Measurements from ENCODE around the gene PGAP3. TPM values are rescaled to one million over a fixed set of nuclear protein-coding genes. Genes with fewer than 3 reads are reported as not detected.
A peak's percentile ranks its signal among the peaks of the same experiment; 100 is the strongest.

PGAP3 gene
- total RNA-seq, 3 donors from 2014 or later, result 11.7 to 23.7 (median 21.6) TPM

DNA sequence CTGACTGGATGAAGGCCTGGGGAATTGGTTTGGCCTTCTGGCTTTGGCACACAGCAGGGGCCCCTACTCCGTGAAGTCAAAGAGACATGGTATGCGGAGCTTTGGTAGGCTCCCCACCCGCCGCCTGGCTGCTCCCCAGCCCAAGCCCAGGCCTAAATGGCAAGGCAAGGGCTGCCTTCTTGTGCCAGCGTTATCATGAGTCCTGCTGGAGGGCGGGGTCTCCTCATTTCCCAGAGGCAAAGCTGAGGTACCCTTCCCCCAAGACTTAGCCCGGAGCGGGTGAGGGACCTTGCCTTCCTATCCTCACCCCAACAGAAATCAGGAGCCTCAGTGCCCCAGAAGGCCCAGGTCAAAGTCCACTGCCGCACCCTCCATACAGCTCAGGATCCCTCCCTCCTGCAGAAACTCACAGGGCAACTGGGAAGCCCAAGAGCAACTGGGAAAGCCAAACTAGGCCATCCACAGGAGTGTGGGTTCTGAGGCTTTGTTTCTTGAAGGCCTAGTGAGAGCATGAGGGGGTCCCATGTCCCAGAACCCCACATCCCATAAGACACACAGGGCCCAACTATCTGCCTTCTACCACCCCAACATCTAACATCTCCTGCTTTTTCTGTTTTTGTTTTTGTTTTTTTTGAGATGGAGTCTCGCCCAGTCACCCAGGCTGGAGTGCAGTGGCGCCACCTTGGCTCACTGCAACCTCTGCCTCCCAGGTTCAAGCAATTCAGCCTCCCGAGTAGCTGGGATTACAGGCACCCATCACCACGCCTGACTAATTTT is 9.3 kb downstream of the PGAP3 start:
- no peak for DNase-seq (ENCODE audit: low spot score in 2 of 2)
- intact Hi-C loops (cut with DNase I; ENCODE audit: low total_unique reads), result no loop called here
- peak overlapping the region in 1 of 2 donors; percentile 91 for H3K27ac ChIP-seq

DNA sequence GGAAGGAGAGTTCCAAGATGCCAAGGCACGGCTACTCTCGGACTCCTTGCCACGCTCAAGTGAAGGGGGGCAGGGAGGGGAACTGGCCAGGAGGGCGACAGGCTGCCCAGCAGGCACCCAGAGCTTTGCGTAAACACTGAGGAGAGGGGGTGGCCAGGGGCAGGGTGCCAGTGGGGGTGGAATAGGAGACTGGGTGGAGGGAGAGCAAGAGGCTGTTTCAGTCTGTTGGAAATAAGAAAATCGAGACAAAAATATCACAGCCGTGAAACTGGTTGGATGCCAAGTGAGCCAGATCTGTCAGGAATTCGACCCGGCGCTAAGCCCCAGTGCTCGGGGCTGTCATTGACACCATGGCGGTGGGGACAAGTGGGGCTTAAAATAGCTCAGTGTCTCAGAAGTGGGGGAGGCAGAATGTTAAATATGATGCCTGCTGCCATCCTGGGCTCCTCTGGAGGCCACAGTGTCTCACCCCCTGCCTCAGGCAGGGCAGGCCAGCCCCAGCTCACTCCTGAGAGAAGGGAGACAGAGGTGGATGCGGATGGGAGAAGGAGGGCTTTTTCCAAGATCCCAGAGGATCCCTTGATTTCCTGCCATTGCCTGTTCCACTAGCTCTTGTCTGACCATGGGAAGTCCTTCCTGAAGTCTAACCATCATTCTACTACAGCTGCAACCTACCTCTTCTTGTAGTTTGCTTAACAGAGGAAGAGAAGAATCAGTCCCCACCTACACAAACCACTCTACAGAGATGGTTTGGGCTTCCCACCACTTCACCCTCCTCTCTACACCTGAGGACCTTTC is 10.1 kb downstream of the PGAP3 start:
- Histone ChIP-seq H3K4me1 (peaks cover 10 to 16% of the 10 kb centered on the region in 2 donors), H3K27ac (peak overlapping the region; percentile 87 to 91), H3K4me3 (no peak overlapping the region), H3K9me3 (no peaks in the 10 kb centered on the region), H3K27me3 (no peaks in the 10 kb centered on the region), H3K36me3 (no peaks in the 10 kb centered on the region)
- DNase-seq (ENCODE audit: low spot score in 2 of 2), result no peak
- TF ChIP-seq, protein P1, sequence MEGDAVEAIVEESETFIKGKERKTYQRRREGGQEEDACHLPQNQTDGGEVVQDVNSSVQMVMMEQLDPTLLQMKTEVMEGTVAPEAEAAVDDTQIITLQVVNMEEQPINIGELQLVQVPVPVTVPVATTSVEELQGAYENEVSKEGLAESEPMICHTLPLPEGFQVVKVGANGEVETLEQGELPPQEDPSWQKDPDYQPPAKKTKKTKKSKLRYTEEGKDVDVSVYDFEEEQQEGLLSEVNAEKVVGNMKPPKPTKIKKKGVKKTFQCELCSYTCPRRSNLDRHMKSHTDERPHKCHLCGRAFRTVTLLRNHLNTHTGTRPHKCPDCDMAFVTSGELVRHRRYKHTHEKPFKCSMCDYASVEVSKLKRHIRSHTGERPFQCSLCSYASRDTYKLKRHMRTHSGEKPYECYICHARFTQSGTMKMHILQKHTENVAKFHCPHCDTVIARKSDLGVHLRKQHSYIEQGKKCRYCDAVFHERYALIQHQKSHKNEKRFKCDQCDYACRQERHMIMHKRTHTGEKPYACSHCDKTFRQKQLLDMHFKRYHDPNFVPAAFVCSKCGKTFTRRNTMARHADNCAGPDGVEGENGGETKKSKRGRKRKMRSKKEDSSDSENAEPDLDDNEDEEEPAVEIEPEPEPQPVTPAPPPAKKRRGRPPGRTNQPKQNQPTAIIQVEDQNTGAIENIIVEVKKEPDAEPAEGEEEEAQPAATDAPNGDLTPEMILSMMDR (IDR thresholded peaks at IDR 0.05), result no peak
- TF ChIP-seq POLR2AphosphoS5 (IDR thresholded peaks at IDR 0.05) (no peak), POLR2A (IDR thresholded peaks at IDR 0.05) (no peak)
- intact Hi-C loops (cut with DNase I; ENCODE audit: low total_unique reads), result no loop called here

More for the DNA sequence above, 9.3 kb downstream of the PGAP3 start:
- H3K9me3 ChIP-seq, result no peaks in the 10 kb centered on the region
- peaks cover 10 to 16% of the 10 kb centered on the region in 2 donors for H3K4me1 ChIP-seq
- no peak overlapping the region for H3K4me3 ChIP-seq
- H3K36me3 ChIP-seq, result no peaks in the 10 kb centered on the region
- H3K27me3 ChIP-seq, result no peaks in the 10 kb centered on the region
- no peak for TF ChIP-seq POLR2AphosphoS5 (IDR thresholded peaks at IDR 0.05)
- TF ChIP-seq POLR2A (IDR thresholded peaks at IDR 0.05), result no peak
- TF ChIP-seq, protein P1 (IDR thresholded peaks at IDR 0.05), result no peak

DNA sequence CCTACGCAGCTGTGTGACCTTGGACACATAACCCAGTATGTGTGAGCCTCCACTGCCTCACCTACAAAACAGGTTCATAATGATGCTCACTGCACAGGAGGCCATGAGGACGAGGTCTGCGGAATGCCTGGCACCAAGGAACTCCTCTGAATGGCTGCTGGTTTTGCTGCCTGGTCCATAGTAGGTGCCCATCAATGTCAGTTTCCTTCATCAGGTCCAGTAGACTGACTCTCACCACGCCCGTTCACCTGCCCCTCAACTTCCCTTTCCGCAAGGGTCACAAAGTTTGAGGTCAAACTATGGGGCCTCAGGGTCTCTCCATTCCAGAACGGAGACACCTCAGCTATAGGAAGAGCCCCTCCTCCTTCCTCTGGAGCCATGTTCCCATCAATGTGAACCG is 10.8 kb downstream of the PGAP3 start:
- intact Hi-C loops (cut with DNase I; ENCODE audit: low total_unique reads), result no loop called here
- H3K27me3 ChIP-seq, result no peaks in the 10 kb centered on the region
- peak overlapping the region; percentile 87 to 91 for H3K27ac ChIP-seq
- H3K36me3 ChIP-seq, result no peaks in the 10 kb centered on the region
- no peak overlapping the region for H3K4me3 ChIP-seq
- DNase-seq (ENCODE audit: low spot score in 2 of 2), result no peak
- H3K4me1 ChIP-seq, result peaks cover 10 to 16% of the 10 kb centered on the region in 2 donors
- H3K9me3 ChIP-seq, result no peaks in the 10 kb centered on the region
- TF ChIP-seq, protein P1 (IDR thresholded peaks at IDR 0.05), result no peak
- no peak for TF ChIP-seq POLR2A (IDR thresholded peaks at IDR 0.05)
- TF ChIP-seq POLR2AphosphoS5 (IDR thresholded peaks at IDR 0.05), result no peak

DNA sequence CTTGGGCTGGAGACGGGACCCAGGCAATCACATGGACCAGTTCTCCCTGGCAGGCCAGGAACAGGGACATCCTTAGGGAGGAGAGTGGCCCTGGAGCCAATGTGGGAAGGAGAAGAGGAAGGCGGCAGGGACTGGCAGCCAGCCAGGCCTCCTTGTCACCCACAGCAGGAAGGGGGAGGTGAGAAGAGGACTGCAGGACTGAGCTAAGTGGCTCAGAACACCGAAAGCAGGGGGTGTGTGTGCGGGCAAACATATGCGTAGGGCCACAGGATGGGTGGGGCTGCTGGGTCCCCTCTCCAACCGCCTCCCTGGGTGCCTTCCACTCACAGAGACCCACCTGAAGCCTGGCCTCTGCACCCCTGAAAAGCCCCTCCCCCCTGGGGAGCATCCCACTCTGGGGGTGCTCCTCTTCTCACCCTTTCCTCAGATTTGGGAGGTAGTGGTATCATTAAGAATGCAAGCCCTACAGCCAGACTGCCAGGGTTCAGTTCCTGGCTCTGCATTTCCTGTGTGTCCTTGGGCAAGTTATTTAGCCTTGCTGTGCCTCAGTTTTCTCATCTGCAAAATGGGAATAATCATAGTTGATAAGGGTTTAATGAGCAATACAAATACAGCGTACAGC is 11.5 kb downstream of the PGAP3 start:
- TF ChIP-seq, protein P1 (IDR thresholded peaks at IDR 0.05), result no peak
- peak in 1 of 3 donors; percentile 35 for TF ChIP-seq POLR2AphosphoS5 (IDR thresholded peaks at IDR 0.05)
- no peak for TF ChIP-seq POLR2A (IDR thresholded peaks at IDR 0.05)
- peaks cover 10 to 16% of the 10 kb centered on the region in 2 donors for H3K4me1 ChIP-seq
- peak overlapping the region; percentile 87 to 91 for H3K27ac ChIP-seq
- peak; percentile 85 to 92 for DNase-seq (ENCODE audit: low spot score in 2 of 2)
- H3K4me3 ChIP-seq, result no peak overlapping the region
- H3K9me3 ChIP-seq, result no peaks in the 10 kb centered on the region
- H3K27me3 ChIP-seq, result no peaks in the 10 kb centered on the region
- H3K36me3 ChIP-seq, result no peaks in the 10 kb centered on the region
- intact Hi-C loops (cut with DNase I; ENCODE audit: low total_unique reads), result no loop called here

Data from breast epithelium (tissue), 4 donors.